Right hindlimb (tissue), 1 donor: ENCODE measurements around the gene C1orf115.
"Not testable (repeated sequence)": the region's sequence is repeated elsewhere in the genome, so short reads cannot be mapped to it uniquely, and the experiment has no call there.

Experiments
- DNase-seq: peaks from one replicate; pipeline ENCODE4 v3.0.0-alpha.2; 2018

Gene C1orf115

GRCh38 chr1:220730486-220730885, 40.3 kb downstream of the C1orf115 start:
- no peak for DNase-seq

GRCh38 chr1:220732137-220732536, 42.0 kb downstream of the C1orf115 start:
- no peak for DNase-seq

DNA sequence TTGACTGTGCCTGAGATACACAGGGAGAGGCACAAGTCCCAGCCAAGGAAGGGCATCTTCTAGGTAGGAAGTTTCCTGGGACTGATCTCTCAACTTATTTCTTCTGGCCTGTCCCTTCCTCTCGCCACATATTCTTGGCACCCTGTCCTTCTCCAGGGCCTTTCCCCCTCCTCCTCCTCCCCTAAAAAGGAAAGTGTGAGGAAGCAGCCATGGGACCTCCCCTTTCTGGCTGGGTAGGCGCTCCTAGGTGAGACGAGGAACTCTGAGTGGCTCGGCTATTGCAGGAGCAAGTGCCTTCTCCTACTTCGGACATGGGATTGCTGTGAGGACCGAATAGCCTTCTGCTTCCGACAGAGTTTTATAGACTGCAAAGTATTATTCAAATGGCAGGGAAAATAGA, 42.5 kb downstream of the C1orf115 start:
- no peak for DNase-seq

- DNase-seq, result peak; percentile 84
Measured at GRCh38 chr1:220733086-220733601, 43.0 kb downstream of the C1orf115 start.

DNA sequence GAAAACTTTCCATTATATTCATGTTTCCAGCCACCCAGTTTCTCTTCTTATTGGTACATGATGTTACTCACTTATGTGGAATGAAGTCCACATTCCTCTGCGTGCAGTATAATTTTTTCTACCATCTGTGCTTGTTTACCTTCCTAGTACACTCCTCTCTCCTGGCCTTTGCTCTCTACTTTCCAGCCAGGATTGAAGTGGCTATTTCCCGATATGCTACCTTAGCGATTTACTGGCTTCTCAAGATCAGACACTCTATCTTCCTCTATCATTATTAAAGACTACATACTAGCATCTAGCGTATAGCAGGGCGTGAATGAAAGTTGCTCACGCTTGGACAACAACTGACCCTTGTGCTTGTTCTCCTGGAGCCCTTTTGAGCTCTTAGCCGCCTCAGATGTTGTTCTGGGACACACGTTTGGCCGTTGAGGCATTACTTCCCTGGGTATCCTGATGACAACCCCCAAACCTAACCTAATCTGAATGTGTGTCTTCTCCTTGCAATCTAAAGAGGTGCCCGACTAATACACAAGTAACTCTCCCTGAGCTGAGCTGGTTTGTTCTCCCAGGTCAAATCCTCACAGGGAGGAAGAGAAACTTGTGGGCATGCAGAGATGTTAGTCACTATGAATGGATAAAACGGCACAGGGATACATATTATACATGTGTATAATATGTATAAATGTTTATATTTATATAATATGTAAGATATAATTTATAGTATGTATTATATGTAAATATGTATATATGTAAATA, 44.6 kb downstream of the C1orf115 start:
- DNase-seq, result no peak

GRCh38 chr1:220736283-220736682, 46.1 kb downstream of the C1orf115 start:
- DNase-seq, result not testable (repeated sequence)

DNA sequence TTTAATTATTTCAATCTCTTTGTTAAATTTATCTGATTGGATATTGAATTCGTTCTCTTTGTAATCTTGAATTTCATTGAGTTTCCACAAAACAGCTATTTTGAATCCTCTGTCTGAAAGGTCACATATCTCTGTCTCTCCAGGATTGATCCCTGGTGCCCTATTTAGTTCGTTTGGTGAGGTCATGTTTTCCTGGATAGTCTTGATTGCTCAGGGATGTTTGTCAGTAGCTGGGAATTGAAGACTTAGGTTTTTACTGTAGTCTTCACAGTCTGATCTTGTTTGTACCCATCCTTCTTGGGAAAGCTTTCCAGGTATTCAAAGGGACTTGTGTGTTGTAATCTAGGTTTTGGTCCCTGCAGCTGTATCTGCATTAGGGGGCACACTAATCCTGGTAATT, 51.2 kb downstream of the C1orf115 start:
- no peak for DNase-seq

DNA sequence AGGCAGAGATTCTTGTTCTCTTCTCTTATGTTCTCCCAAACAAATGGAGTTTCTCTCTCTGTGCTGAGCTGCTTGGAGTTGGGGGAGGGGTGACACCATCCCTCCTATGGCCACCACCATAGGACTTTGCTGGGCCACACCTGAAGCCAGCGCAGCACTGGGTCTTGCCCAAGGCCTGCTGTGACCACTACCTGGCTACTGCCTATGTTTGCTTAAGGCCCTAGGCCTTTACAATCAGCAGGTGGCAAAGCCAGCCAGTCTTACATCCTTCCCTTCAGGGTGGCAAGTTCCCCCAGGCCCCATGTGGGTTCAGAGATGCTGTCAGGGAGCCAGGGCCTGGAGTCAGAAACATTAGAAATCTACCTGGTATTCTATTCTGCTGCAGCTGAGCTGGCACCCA, 51.7 kb downstream of the C1orf115 start:
- no peak for DNase-seq

DNA sequence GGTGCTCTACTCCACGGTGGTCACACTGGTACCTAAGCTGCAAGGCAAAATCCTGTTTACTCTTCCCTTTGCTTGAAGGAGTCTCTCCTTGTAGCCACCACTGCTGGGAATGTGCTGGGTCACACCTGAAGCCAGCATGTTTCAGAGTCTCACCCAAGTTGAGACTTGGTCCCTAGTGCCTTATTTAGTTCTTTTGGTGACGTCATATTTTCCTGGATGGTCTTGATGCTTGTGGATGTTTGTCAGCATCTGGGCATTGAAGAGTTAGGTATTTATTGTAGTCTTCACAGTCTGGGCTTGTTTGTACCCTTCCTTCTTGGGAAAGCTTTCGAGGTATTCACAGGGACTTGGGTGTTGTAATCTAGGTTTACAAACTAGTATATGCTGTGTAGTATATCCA, 52.4 kb downstream of the C1orf115 start:
- DNase-seq, result no peak

DNA sequence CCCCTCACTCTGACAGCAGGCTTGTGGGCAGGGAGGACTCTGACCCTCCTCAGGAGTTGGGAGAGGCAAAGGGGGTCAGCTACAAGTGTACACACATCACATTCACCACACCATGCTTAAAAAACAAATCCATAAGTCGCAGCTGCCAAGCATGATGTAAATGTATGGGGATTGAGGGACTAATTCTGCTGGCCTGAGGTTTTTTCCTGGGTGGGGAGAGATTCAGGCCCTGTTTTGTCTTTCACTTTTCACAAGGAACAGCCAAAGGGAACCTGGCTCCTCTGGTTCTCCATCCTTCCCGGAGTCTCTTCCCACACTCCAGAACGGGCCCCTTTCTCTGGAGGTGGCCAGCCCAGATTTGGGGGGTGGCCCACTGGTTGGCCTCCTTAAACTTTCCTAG, 56.7 kb downstream of the C1orf115 start:
- DNase-seq, result no peak

GRCh38 chr1:220747437-220748088, 57.4 kb downstream of the C1orf115 start:
- DNase-seq, result no peak

DNA sequence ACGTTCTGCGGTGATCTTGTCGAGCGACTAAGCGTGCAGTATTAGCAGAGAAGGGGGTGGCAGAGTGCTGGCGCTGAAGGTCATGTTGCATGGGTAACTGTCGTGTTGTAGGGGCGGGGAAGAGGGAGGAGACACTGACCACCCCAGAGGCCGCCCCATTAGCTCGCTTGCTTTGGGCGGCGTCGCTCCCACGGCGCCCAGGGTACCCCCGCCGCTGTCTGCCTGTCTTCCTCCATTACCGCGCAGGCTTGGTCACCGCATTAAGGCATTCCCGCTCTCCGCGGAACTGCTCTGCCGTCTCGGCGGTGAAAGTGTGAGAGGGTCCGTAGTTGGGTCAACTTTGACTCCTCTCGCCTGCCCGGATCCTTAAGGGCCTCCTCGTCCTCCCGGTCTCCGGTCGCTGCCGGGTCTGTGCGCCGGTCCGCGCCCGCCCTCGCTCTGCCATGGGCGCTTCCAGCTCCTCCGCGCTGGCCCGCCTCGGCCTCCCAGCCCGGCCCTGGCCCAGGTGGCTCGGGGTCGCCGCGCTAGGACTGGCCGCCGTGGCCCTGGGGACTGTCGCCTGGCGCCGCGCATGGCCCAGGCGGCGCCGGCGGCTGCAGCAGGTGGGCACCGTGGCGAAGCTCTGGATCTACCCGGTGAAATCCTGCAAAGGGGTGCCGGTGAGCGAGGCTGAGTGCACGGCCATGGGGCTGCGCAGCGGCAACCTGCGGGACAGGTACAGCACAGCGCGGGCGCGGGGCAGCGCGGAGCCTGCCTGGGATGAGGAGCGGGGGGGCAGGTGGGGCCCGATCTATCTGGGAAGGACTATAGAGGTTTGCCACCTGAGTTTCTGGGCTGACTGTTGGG, 58.1 kb downstream of the C1orf115 start, which contains the start of gene MTARC2:
Gene MTARC2 (plus strand): TSS at position 234 of the 846 bp plus-strand sequence. CDS start 210 bp downstream, at position 444.
- peak; percentile 86 for DNase-seq
